Measurements from ENCODE around the gene ANKRD55. TPM values are rescaled to one million over a fixed set of nuclear protein-coding genes. Genes with fewer than 3 reads are reported as not detected.

ANKRD55 gene
- total RNA-seq, 1 donor from 2014 or later, result not detected

GRCh38 chr5:56101180-56101579, 131.9 kb downstream of the ANKRD55 start:
- Histone ChIP-seq H3K4me2 (ENCODE audit: low read length) (no peak overlapping the region), H3K4me1 (ENCODE audit: insufficient read depth, low read length) (no peaks in the 10 kb centered on the region), H3K27ac (ENCODE audit: low read depth, low read length) (no peak overlapping the region), H3K36me3 (ENCODE audit: insufficient read depth, low read length) (no peaks in the 10 kb centered on the region), H3K27me3 (ENCODE audit: insufficient read depth, low read length) (no peaks in the 10 kb centered on the region), H2AFZ (ENCODE audit: low read depth, low read length) (no peak overlapping the region), H3K79me2 (ENCODE audit: insufficient read depth, low read length) (no peaks in the 10 kb centered on the region), H4K20me1 (ENCODE audit: insufficient read depth, low read length) (no peaks in the 10 kb centered on the region), H3K4me3 (ENCODE audit: insufficient read depth, low read depth, low read length) (no peak overlapping the region), H3K9ac (ENCODE audit: low read length) (no peak overlapping the region), H3K9me3 (ENCODE audit: insufficient read depth, low read depth, low read length) (no peaks in the 10 kb centered on the region)
- Mint-ChIP-seq H3K27ac (ENCODE audit: unreplicated experiment) (no peak overlapping the region), H3K4me3 (ENCODE audit: unreplicated experiment) (no peak overlapping the region), H3K36me3 (ENCODE audit: low read depth, unreplicated experiment) (no peaks in the 10 kb centered on the region), H3K9me3 (ENCODE audit: unreplicated experiment) (peaks cover 5% of the 10 kb centered on the region), H3K27me3 (ENCODE audit: low read depth, unreplicated experiment) (no peaks in the 10 kb centered on the region), H3K4me1 (ENCODE audit: low read depth, unreplicated experiment) (no peaks in the 10 kb centered on the region)
- FAIRE-seq (no peak), DNase-seq (ENCODE audit: low read depth) (no peak)
- no peak for TF ChIP-seq EZH2 (IDR thresholded peaks at IDR 0.05; ENCODE audit: insufficient read depth, low read length)
- TF ChIP-seq, protein P1, sequence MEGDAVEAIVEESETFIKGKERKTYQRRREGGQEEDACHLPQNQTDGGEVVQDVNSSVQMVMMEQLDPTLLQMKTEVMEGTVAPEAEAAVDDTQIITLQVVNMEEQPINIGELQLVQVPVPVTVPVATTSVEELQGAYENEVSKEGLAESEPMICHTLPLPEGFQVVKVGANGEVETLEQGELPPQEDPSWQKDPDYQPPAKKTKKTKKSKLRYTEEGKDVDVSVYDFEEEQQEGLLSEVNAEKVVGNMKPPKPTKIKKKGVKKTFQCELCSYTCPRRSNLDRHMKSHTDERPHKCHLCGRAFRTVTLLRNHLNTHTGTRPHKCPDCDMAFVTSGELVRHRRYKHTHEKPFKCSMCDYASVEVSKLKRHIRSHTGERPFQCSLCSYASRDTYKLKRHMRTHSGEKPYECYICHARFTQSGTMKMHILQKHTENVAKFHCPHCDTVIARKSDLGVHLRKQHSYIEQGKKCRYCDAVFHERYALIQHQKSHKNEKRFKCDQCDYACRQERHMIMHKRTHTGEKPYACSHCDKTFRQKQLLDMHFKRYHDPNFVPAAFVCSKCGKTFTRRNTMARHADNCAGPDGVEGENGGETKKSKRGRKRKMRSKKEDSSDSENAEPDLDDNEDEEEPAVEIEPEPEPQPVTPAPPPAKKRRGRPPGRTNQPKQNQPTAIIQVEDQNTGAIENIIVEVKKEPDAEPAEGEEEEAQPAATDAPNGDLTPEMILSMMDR (IDR thresholded peaks at IDR 0.05; ENCODE audit: insufficient read depth, low read depth, low read length), result no peak

- Histone ChIP-seq H3K4me1 (ENCODE audit: insufficient read depth, low read length) (no peaks in the 10 kb centered on the region), H3K27ac (ENCODE audit: low read depth, low read length) (no peak overlapping the region), H3K4me2 (ENCODE audit: low read length) (no peak overlapping the region), H3K4me3 (ENCODE audit: insufficient read depth, low read depth, low read length) (no peak overlapping the region), H3K27me3 (ENCODE audit: insufficient read depth, low read length) (no peaks in the 10 kb centered on the region), H4K20me1 (ENCODE audit: insufficient read depth, low read length) (no peaks in the 10 kb centered on the region), H3K9ac (ENCODE audit: low read length) (no peak overlapping the region), H3K9me3 (ENCODE audit: insufficient read depth, low read depth, low read length) (no peaks in the 10 kb centered on the region), H2AFZ (ENCODE audit: low read depth, low read length) (no peak overlapping the region), H3K36me3 (ENCODE audit: insufficient read depth, low read length) (no peaks in the 10 kb centered on the region), H3K79me2 (ENCODE audit: insufficient read depth, low read length) (no peaks in the 10 kb centered on the region)
- DNase-seq (ENCODE audit: low read depth) (no peak), FAIRE-seq (no peak)
- peaks cover 5% of the 10 kb centered on the region for H3K9me3 Mint-ChIP-seq (ENCODE audit: unreplicated experiment)
- no peak for TF ChIP-seq EZH2 (IDR thresholded peaks at IDR 0.05; ENCODE audit: insufficient read depth, low read length)
- TF ChIP-seq, protein P1 (IDR thresholded peaks at IDR 0.05; ENCODE audit: insufficient read depth, low read depth, low read length), result no peak
- H3K27me3 Mint-ChIP-seq (ENCODE audit: low read depth, unreplicated experiment), result no peaks in the 10 kb centered on the region
- no peak overlapping the region for H3K27ac Mint-ChIP-seq (ENCODE audit: unreplicated experiment)
- no peak overlapping the region for H3K4me3 Mint-ChIP-seq (ENCODE audit: unreplicated experiment)
- H3K4me1 Mint-ChIP-seq (ENCODE audit: low read depth, unreplicated experiment), result no peaks in the 10 kb centered on the region
- H3K36me3 Mint-ChIP-seq (ENCODE audit: low read depth, unreplicated experiment), result no peaks in the 10 kb centered on the region
These were observed 132.5 kb downstream of the ANKRD55 start for GRCh38 chr5:56100439-56101176.

GRCh38 chr5:56099346-56099745, 133.8 kb downstream of the ANKRD55 start:
- no peaks in the 10 kb centered on the region for H3K9me3 ChIP-seq (ENCODE audit: insufficient read depth, low read depth, low read length)
- no peak overlapping the region for H3K9ac ChIP-seq (ENCODE audit: low read length)
- no peaks in the 10 kb centered on the region for H3K79me2 ChIP-seq (ENCODE audit: insufficient read depth, low read length)
- FAIRE-seq, result no peak
- H3K36me3 ChIP-seq (ENCODE audit: insufficient read depth, low read length), result no peaks in the 10 kb centered on the region
- Mint-ChIP-seq H3K9me3 (ENCODE audit: unreplicated experiment) (peaks cover 5% of the 10 kb centered on the region), H3K4me1 (ENCODE audit: low read depth, unreplicated experiment) (no peaks in the 10 kb centered on the region), H3K27ac (ENCODE audit: unreplicated experiment) (no peak overlapping the region), H3K27me3 (ENCODE audit: low read depth, unreplicated experiment) (no peaks in the 10 kb centered on the region), H3K36me3 (ENCODE audit: low read depth, unreplicated experiment) (no peaks in the 10 kb centered on the region), H3K4me3 (ENCODE audit: unreplicated experiment) (no peak overlapping the region)
- H4K20me1 ChIP-seq (ENCODE audit: insufficient read depth, low read length), result no peaks in the 10 kb centered on the region
- no peak overlapping the region for H3K4me3 ChIP-seq (ENCODE audit: insufficient read depth, low read depth, low read length)
- H2AFZ ChIP-seq (ENCODE audit: low read depth, low read length), result no peak overlapping the region
- no peaks in the 10 kb centered on the region for H3K4me1 ChIP-seq (ENCODE audit: insufficient read depth, low read length)
- H3K27ac ChIP-seq (ENCODE audit: low read depth, low read length), result no peak overlapping the region
- peak; percentile 31 for DNase-seq (ENCODE audit: low read depth)
- no peaks in the 10 kb centered on the region for H3K27me3 ChIP-seq (ENCODE audit: insufficient read depth, low read length)
- H3K4me2 ChIP-seq (ENCODE audit: low read length), result no peak overlapping the region
- TF ChIP-seq, protein P1 (IDR thresholded peaks at IDR 0.05; ENCODE audit: insufficient read depth, low read depth, low read length), result no peak
- TF ChIP-seq EZH2 (IDR thresholded peaks at IDR 0.05; ENCODE audit: insufficient read depth, low read length), result no peak
